H9 (cell line): ENCODE measurements around the gene SIGLEC7. TPM values are rescaled to one million over a fixed set of nuclear protein-coding genes. Genes with fewer than 3 reads are reported as not detected.

ENCODE experiments used
- DNase-seq: peaks from one replicate; pipeline ENCODE4 v3.0.0-alpha.2; 2017
- H2AFZ ChIP-seq: one replicate; pipeline ENCODE4 v1.6.1; 2013; ENCODE audit warnings: mild to moderate bottlenecking, low read length, control low read depth, moderate library complexity
- H2AK5ac ChIP-seq: 2 replicates; pipeline ENCODE4 v1.6.1; 2013; ENCODE audit warnings: low read length, control low read depth, mixed read lengths; ENCODE audit not compliant: insufficient read length
- H2BK120ac ChIP-seq: one replicate; pipeline ENCODE4 v1.6.1; 2013; ENCODE audit warnings: low read depth, mild to moderate bottlenecking, low read length, control low read depth, inconsistent platforms; ENCODE audit not compliant: poor library complexity, severe bottlenecking
- H2BK12ac ChIP-seq: 2 replicates; pipeline ENCODE4 v1.6.1; 2013; ENCODE audit warnings: low read length, control low read depth, mixed read lengths, low read depth; ENCODE audit not compliant: insufficient read length
- H2BK15ac ChIP-seq: 2 replicates; pipeline ENCODE4 v1.6.1; 2013; ENCODE audit warnings: low read depth, low read length, control low read depth
- H2BK20ac ChIP-seq: one replicate; pipeline ENCODE4 v1.6.1; 2013; ENCODE audit warnings: low read depth, mild to moderate bottlenecking, low read length, control low read depth, inconsistent platforms; ENCODE audit not compliant: poor library complexity, severe bottlenecking
- H2BK5ac ChIP-seq: 2 replicates; pipeline ENCODE4 v1.6.1; 2013; ENCODE audit warnings: low read length, control low read depth, mixed read lengths; ENCODE audit not compliant: insufficient read length
- H3K14ac ChIP-seq: 2 replicates; pipeline ENCODE4 v1.6.1; 2013; ENCODE audit warnings: low read length, control low read depth; ENCODE audit not compliant: insufficient read depth
- H3K18ac ChIP-seq: 2 replicates; pipeline ENCODE4 v1.6.1; 2013; ENCODE audit warnings: low read depth, mild to moderate bottlenecking, mixed read lengths, low read length, control low read depth; ENCODE audit not compliant: insufficient read length
- H3K23ac ChIP-seq: 2 replicates; pipeline ENCODE4 v1.6.1; 2013; ENCODE audit warnings: low read length, control low read depth, mixed read lengths, low read depth; ENCODE audit not compliant: insufficient read length
- H3K23me2 ChIP-seq: 2 replicates; pipeline ENCODE4 v1.6.1; 2013; ENCODE audit warnings: low read depth, mild to moderate bottlenecking, mixed read lengths, low read length, control low read depth; ENCODE audit not compliant: insufficient read length, poor library complexity, severe bottlenecking
- H3K27ac ChIP-seq: 2 replicates; pipeline ENCODE4 v1.5.1; 2013; ENCODE audit warnings: low read length, control low read depth, mixed read lengths, low read depth; ENCODE audit not compliant: insufficient read length
- H3K27me3 ChIP-seq: 2 replicates; pipeline ENCODE4 v1.6.1; 2013; ENCODE audit warnings: low read length, control low read depth, inconsistent platforms; ENCODE audit not compliant: insufficient read depth
- H3K4ac ChIP-seq: 2 replicates; pipeline ENCODE4 v1.6.1; 2013; ENCODE audit warnings: low read depth, mild to moderate bottlenecking, control low read depth, inconsistent platforms, low read length, moderate library complexity
- H3K4me1 ChIP-seq: 2 replicates; pipeline ENCODE4 v1.6.1; 2013; ENCODE audit warnings: low read length, control low read depth, inconsistent platforms; ENCODE audit not compliant: insufficient read depth
- H3K4me2 ChIP-seq: 2 replicates; pipeline ENCODE4 v1.6.1; 2013; ENCODE audit warnings: low read length, control low read depth, mixed read lengths; ENCODE audit not compliant: insufficient read length, insufficient read depth
- H3K56ac ChIP-seq: 2 replicates; pipeline ENCODE4 v1.6.1; 2013; ENCODE audit warnings: low read depth, mild to moderate bottlenecking, mixed read lengths, low read length, control low read depth; ENCODE audit not compliant: insufficient read length
- H3K79me1 ChIP-seq: 2 replicates; pipeline ENCODE4 v1.6.1; 2013; ENCODE audit warnings: low read depth, mild to moderate bottlenecking, moderate library complexity, low read length, control low read depth, inconsistent platforms; ENCODE audit not compliant: insufficient read depth, poor library complexity, severe bottlenecking
- H3K79me2 ChIP-seq: 2 replicates; pipeline ENCODE4 v1.6.1; 2013; ENCODE audit warnings: low read length, control low read depth, inconsistent platforms; ENCODE audit not compliant: insufficient read depth
- H3K9ac ChIP-seq: 2 replicates; pipeline ENCODE4 v1.6.1; 2013; ENCODE audit warnings: low read length, control low read depth, mixed read lengths; ENCODE audit not compliant: insufficient read length; ENCODE audit errors: extremely low read depth
- H3K9me3 ChIP-seq: one replicate; pipeline ENCODE4 v1.6.1; 2013; ENCODE audit warnings: low read depth, low read length, inconsistent platforms; ENCODE audit not compliant: control insufficient read depth
- H3T11ph ChIP-seq: one replicate; pipeline ENCODE4 v1.6.1; 2013; ENCODE audit warnings: mild to moderate bottlenecking, low read length, control low read depth, inconsistent platforms
- H4K20me1 ChIP-seq: one replicate; pipeline ENCODE4 v1.6.1; 2013; ENCODE audit not compliant: control insufficient read depth, insufficient read length, insufficient read depth
- H4K5ac ChIP-seq: 2 replicates; pipeline ENCODE4 v1.6.1; 2013; ENCODE audit warnings: low read depth, mild to moderate bottlenecking, mixed read lengths, low read length, control low read depth; ENCODE audit not compliant: insufficient read length
- H4K8ac ChIP-seq: replicated peaks from 2 replicates; pipeline ENCODE4 v1.6.1; 2013; ENCODE audit warnings: low read length, control low read depth, mixed read lengths, low read depth; ENCODE audit not compliant: insufficient read length
- H4K91ac ChIP-seq: 2 replicates; pipeline ENCODE4 v1.6.1; 2013; ENCODE audit warnings: low read depth, mild to moderate bottlenecking, moderate library complexity, mixed read lengths, low read length, control low read depth; ENCODE audit not compliant: insufficient read length
- H3K27ac Mint-ChIP-seq, 3 experiments: 2 replicates in 2 of 3; 3 replicates in 1 of 3; pipeline ENCODE4 v1.8.0; 2020 to 2021; ENCODE audit warnings: mixed read lengths in 3 of 3, mild to moderate bottlenecking in 1 of 3, moderate library complexity in 1 of 3
- H3K27me3 Mint-ChIP-seq: 2 replicates; pipeline ENCODE4 v1.8.0; 2021; ENCODE audit warnings: low read depth, mild to moderate bottlenecking, moderate library complexity, mixed read lengths
- H3K36me3 Mint-ChIP-seq, 3 experiments: 2 replicates in 2 of 3; 3 replicates in 1 of 3; pipeline ENCODE4 v1.8.0; 2020 to 2021; ENCODE audit warnings: low read depth in 3 of 3, mixed read lengths in 3 of 3; ENCODE audit not compliant: insufficient read depth in 1 of 3
- H3K4me1 Mint-ChIP-seq, 2 experiments: 2 replicates each; pipeline ENCODE4 v1.8.0; 2020; ENCODE audit warnings: mixed read lengths in 2 of 2
- H3K4me3 Mint-ChIP-seq, 2 experiments: 2 replicates in 1 of 2; 3 replicates in 1 of 2; pipeline ENCODE4 v1.8.0; 2020 to 2021; ENCODE audit warnings: mild to moderate bottlenecking in 2 of 2, mixed read lengths in 2 of 2, moderate library complexity in 1 of 2
- H3K9me3 Mint-ChIP-seq, 2 experiments: 2 replicates in 1 of 2; 3 replicates in 1 of 2; pipeline ENCODE4 v1.8.0; 2020; ENCODE audit warnings: mild to moderate bottlenecking in 2 of 2, mixed read lengths in 2 of 2, moderate library complexity in 1 of 2
- WGBS: extraction: QIAGEN DNeasy Blood & Tissue Kit; methylation state at CpG from one replicate; pipeline ENCODE4 v1.1.7; 2013; ENCODE audit warnings: missing lambda C conversion rate, low lambda C conversion rate, mixed read lengths; ENCODE audit not compliant: insufficient read length; ENCODE audit errors: extremely low coverage; 5-methylcytosine and 5-hydroxymethylcytosine counted together
- total RNA-seq: library from RNA; stranded (reverse); gene quantifications from 2 replicates; pipeline ENCODE4 v1.2.1, GENCODE V29; 2021
- TF ChIP-seq, protein P1 (sequence below): fragments of 200-600 bp; sonication (generic); conservative IDR thresholded peaks from 3 replicates; pipeline ENCODE4 v1.8.0; 2021; ENCODE audit warnings: antibody characterized with exemption, mild to moderate bottlenecking

Gene SIGLEC7
- total RNA-seq, 1 experiment from 2014 or later: not detected

DNA sequence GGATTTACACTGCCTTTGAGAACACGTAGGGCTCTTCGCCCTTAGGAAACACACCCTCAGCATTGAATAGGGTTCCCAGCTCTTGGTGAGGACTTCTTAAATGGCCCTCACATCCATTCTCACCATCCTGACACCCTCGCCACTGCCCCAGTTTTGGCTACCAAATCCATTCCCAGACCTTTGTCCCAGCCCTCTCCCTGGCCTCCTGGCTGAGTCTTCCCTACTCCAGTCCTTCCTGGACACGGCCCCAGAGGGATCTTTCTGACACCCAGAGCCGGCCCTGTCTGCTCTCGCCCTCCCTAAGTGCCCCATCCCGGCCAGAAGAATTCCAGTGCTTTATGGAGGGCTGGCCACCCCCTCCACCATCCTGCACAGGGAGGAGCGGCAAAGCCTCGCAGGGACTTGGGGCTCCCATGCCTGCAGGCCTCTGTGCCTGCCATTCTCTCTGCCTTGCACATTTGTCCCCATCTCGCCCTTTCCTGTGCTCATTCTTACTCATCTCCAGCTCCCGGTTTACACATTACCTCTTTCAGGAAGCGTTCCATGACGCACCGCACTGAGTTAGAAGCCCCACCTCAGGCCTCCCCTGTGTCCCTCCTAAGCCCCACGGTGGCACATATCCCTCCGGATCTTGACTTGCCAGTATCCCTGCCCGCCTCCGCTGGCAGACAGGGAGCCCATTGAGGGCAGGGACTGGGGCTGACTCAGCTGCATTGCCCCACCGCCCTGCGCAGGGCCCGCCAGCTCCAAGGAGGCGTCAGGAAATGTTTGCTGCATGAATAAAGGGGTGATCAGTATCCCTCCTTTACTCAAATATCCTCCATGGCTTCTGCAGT lies 48.4 kb upstream of the SIGLEC7 start:
- H3K4me3 Mint-ChIP-seq: no peak overlapping the region
- H3K4ac ChIP-seq: no peak overlapping the region
- peaks cover 17 to 25% of the 10 kb centered on the region in 2 experiments for H3K4me1 Mint-ChIP-seq
- H2AFZ ChIP-seq: no peak overlapping the region
- no peaks in the 10 kb centered on the region for H3K9me3 Mint-ChIP-seq
- peaks cover 4% of the 10 kb centered on the region for H3K27me3 Mint-ChIP-seq
- H2BK15ac ChIP-seq: no peak overlapping the region
- H2BK120ac ChIP-seq: no peak overlapping the region
- H3K4me1 ChIP-seq: no peaks in the 10 kb centered on the region
- TF ChIP-seq, protein P1, sequence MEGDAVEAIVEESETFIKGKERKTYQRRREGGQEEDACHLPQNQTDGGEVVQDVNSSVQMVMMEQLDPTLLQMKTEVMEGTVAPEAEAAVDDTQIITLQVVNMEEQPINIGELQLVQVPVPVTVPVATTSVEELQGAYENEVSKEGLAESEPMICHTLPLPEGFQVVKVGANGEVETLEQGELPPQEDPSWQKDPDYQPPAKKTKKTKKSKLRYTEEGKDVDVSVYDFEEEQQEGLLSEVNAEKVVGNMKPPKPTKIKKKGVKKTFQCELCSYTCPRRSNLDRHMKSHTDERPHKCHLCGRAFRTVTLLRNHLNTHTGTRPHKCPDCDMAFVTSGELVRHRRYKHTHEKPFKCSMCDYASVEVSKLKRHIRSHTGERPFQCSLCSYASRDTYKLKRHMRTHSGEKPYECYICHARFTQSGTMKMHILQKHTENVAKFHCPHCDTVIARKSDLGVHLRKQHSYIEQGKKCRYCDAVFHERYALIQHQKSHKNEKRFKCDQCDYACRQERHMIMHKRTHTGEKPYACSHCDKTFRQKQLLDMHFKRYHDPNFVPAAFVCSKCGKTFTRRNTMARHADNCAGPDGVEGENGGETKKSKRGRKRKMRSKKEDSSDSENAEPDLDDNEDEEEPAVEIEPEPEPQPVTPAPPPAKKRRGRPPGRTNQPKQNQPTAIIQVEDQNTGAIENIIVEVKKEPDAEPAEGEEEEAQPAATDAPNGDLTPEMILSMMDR: no peak
- no peak overlapping the region for H4K5ac ChIP-seq
- H3K27me3 ChIP-seq: no peaks in the 10 kb centered on the region
- H3K36me3 Mint-ChIP-seq: peaks cover 0 to 4% (median 0%) of the 10 kb centered on the region in 3 experiments; a peak in 1 of 7 replicates
- no peak overlapping the region; a peak in 1 of 7 replicates for H3K27ac Mint-ChIP-seq
- no peak overlapping the region for H3K4me2 ChIP-seq
- H3K9ac ChIP-seq: no peak overlapping the region
- H3K23me2 ChIP-seq: no peaks in the 10 kb centered on the region
- no peaks in the 10 kb centered on the region for H3K9me3 ChIP-seq
- H3K79me1 ChIP-seq: no peaks in the 10 kb centered on the region
- H3K14ac ChIP-seq: no peak overlapping the region
- no peak overlapping the region for H3K27ac ChIP-seq
- H2AK5ac ChIP-seq: no peak overlapping the region
- H4K91ac ChIP-seq: no peak overlapping the region
- H4K8ac ChIP-seq: no peak overlapping the region
- no peaks in the 10 kb centered on the region for H4K20me1 ChIP-seq
- no peak overlapping the region for H3T11ph ChIP-seq
- H2BK20ac ChIP-seq: no peak overlapping the region
- no peak overlapping the region for H3K56ac ChIP-seq
- H3K79me2 ChIP-seq: no peaks in the 10 kb centered on the region
- no peak overlapping the region for H3K18ac ChIP-seq
- no peak overlapping the region for H2BK12ac ChIP-seq
- H2BK5ac ChIP-seq: no peak overlapping the region
- DNase-seq: no peak
- H3K23ac ChIP-seq: no peak overlapping the region
- no CpG with 5 or more reads among the region's 22 CpGs for whole genome bisulfite sequencing
